LNCAP (cell line): ENCODE measurements around the gene LFNG.

ENCODE experiments used
- TF ChIP-seq, protein P1 (sequence below): fragments of 450-650 bp; IDR thresholded peaks from 2 replicates; pipeline ENCODE4 v1.5.1; 2017; ENCODE audit warnings: mild to moderate bottlenecking

The LFNG gene

DNA sequence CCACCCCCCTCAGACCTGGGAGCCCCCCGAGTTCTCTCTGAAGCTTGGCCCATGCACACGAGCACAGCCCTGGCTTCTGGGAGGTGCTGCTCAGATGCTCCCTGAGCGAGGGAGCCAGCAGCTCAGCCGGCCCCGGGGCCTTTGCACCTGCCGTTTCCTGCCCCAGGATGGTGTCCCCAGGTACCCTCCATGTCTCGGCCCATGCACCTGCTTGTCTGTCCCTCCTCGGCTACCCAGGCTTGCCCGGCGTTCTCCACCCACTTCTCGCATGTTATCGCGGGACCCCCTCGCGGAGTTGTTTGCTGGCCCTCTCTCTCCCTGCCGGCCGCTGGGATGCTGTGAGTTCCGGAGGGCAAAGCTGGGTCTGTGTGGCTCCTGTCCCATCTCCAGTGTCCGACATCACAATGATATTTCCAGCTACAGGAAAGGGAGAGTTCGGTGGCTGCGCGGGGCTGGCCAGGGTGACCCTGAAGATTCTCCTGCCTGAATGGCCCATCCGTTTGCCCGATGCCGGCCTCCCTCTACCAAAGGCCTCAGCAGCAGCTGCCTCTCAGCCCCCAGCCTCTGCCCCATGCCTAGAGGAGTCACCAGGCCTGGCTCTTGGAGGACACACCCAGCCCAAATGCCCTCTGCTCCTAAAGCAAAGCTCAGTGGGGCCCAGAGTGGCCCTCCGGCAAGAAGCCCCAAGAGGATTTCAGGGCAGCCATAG, 12.2 kb upstream of the LFNG start:
- TF ChIP-seq, protein P1, sequence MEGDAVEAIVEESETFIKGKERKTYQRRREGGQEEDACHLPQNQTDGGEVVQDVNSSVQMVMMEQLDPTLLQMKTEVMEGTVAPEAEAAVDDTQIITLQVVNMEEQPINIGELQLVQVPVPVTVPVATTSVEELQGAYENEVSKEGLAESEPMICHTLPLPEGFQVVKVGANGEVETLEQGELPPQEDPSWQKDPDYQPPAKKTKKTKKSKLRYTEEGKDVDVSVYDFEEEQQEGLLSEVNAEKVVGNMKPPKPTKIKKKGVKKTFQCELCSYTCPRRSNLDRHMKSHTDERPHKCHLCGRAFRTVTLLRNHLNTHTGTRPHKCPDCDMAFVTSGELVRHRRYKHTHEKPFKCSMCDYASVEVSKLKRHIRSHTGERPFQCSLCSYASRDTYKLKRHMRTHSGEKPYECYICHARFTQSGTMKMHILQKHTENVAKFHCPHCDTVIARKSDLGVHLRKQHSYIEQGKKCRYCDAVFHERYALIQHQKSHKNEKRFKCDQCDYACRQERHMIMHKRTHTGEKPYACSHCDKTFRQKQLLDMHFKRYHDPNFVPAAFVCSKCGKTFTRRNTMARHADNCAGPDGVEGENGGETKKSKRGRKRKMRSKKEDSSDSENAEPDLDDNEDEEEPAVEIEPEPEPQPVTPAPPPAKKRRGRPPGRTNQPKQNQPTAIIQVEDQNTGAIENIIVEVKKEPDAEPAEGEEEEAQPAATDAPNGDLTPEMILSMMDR: no peak

GRCh38 chr7:2507917-2508306, 11.7 kb upstream of the LFNG start:
- TF ChIP-seq, protein P1: no peak

GRCh38 chr7:2508327-2509215, 11.0 kb upstream of the LFNG start:
- TF ChIP-seq, protein P1: no peak

DNA sequence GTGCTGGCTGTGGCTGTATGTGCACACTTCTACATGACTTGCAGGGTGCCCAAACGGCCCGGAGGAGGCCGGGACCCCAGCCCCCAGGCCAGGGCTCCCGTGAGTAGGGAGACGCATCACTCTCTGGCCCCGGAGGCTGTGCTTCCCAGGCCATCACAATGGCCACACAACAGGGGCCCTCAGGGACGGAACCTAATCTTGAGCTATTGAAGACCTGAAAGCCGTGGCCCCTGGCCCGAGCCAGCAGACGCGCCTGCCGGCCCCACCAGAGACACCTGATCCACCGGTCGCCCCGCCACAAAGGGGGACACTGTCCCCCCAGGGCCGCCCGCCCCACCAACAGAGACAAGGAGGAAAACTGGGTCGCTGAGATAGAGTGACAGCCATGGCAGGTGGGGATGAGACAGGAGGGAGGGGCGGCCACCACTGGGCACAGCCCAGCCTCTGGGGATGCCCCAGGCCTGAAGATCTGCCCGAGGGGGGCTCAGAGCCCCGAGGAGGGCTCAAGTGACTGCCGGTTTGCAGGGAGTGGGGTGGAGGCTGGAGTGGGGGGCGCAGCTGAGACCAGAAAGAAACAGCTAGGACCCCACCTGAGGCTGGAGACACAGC, 10.2 kb upstream of the LFNG start:
- TF ChIP-seq, protein P1: no peak

DNA sequence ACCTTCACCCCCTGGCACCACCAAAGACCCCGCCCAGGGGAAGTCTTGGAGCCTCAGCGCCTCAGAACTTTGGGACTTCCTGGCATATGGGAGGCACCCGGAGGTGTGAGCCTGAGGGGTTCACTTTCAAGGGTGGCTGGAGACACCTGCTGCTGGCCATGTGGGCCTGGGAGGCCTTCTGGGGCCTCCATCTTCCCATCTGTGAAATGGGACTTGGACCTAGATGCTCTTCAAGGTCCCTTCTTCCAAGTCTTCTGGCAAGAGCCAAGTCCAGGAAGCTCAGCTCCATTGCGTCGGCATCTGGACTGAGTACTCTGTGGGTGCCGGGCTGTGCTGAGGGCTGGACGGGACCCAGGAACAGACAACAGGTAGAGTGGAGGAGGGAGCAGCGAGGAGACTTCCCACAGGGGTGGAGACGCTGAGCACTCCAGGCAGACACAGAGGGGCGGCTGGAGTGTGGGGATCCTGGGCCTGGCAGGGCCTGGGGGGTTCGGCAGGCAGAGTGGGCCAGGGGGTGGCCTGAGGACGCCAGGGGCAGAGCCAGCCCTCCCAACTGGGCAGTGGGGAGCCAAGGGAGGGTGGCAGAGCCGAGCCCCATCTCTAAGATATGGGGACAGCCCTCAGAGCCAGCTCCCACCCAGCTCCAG, 9.3 kb upstream of the LFNG start:
- TF ChIP-seq, protein P1: no peak

- TF ChIP-seq, protein P1: no peak
Measured at GRCh38 chr7:2510909-2511768, 8.4 kb upstream of the LFNG start.

DNA sequence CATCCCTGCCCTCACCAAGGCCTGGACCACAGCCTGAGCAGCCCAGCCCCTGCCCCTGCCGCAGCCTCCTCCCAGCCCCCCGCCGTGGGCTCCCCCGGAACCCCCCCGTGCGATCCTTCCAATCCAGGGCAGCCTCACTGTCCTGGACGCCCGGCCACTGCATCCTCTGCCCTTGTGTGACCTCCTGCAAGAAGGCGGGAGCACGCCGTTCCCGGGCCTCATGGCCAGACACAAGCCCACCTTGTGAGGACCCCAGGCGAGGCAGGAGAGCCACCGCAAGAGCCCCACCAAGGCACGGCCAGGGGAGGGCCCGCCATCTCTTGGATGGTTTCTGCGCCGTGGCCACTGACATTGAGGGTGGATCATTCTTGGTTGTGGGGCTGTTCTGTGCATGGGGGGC, 7.8 kb upstream of the LFNG start:
- TF ChIP-seq, protein P1: no peak
